ENCODE data around the gene HPCAL1. TPM values are rescaled to one million over a fixed set of nuclear protein-coding genes. Genes with fewer than 3 reads are reported as not detected.
A peak's percentile ranks its signal among the peaks of the same experiment; 100 is the strongest.
"Not testable (repeated sequence)": the region's sequence is repeated elsewhere in the genome, so short reads cannot be mapped to it uniquely, and the experiment has no call there.

The HPCAL1 gene
- total and polyA plus RNA-seq, 8 donors = 14.0 to 571 (median 85.4) TPM

DNA sequence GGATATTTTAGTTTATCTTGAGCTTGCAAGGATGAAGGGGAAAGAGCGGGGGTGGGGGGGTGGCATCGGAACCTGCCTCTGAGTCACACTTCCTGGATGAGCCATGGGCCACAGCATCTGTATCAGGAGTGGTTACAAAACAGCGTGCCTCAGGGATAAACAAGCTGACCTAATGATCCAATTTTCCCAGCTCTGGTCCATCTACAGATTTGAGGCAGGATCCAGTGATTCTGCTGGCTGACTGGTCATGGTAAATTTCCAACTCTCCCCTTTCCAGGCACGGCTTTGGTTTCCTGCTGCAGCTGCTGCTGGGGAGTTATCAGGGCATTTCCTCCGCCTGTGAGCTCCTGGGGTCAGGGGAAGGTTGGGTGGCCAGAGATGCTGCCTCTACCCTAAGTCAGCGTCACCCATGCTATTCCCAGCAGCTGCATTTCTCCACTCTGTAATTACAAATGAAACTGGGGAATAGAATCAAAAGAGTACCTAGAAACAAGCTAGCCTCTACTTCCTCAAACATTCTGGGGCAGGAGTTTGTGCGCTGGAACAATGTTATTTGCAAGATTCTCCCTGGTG is 4.7 kb upstream of the HPCAL1 start:
- Histone ChIP-seq H3K4me3 (no peak overlapping the region), H3K9me3 (peaks cover 0 to 6% (median 4%) of the 10 kb centered on the region in 4 donors), H3K36me3 (no peaks in the 10 kb centered on the region), H3K27ac (peak overlapping the region in 4 of 5 donors; percentile 46 to 69 (median 58)), H3K4me1 (peaks cover 7 to 25% (median 14%) of the 10 kb centered on the region in 4 donors), H3K27me3 (no peaks in the 10 kb centered on the region)
- intact Hi-C loops (cut with DNase I; ENCODE audit: low total_unique reads) = loop anchor here (10.0 kb wide), 1 partner anchor 163 kb away; no protein-coding TSS in a partner anchor
- 45 to 57% (median 51%) methylated on average over 7 of the region's 7 CpGs for WGBS, 5 donors
- TF ChIP-seq EP300 (IDR thresholded peaks at IDR 0.05) = no peak
- TF ChIP-seq POLR2AphosphoS5 (IDR thresholded peaks at IDR 0.05) = peak in 2 of 3 donors; percentile 13 to 59
- DNase-seq = peak; percentile 47 to 48

DNA sequence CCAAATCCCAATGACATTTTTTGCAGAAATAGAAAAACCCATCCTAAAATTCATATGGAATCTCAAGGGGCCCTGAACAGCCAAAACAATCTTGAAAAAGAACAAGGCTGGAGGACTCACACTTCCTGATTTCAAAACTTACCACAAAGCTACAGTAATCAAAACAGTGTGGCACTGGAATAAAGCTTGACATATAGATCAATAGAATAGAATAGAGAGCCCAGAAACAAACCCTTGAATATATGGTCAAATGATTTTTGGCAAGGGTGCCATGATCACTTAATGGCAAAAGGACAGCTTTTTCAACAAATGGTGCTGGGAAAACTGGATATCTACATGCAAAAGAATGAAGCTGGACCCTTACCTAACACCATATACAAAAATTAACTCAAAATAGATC is 3.9 kb upstream of the HPCAL1 start:
- not testable (repeated sequence) for DNase-seq, H3K4me3 ChIP-seq, H3K9me3 ChIP-seq, H3K36me3 ChIP-seq, H3K27me3 ChIP-seq
- Histone ChIP-seq H3K4me1 (peaks cover 7 to 25% (median 17%) of the 10 kb centered on the region in 4 donors), H3K27ac (peak overlapping the region in 3 of 5 donors; percentile 49 to 69 (median 66))
- intact Hi-C loops (cut with DNase I; ENCODE audit: low total_unique reads) = loop anchor here (10.0 kb wide), 1 partner anchor 164 kb away; no protein-coding TSS in a partner anchor

DNA sequence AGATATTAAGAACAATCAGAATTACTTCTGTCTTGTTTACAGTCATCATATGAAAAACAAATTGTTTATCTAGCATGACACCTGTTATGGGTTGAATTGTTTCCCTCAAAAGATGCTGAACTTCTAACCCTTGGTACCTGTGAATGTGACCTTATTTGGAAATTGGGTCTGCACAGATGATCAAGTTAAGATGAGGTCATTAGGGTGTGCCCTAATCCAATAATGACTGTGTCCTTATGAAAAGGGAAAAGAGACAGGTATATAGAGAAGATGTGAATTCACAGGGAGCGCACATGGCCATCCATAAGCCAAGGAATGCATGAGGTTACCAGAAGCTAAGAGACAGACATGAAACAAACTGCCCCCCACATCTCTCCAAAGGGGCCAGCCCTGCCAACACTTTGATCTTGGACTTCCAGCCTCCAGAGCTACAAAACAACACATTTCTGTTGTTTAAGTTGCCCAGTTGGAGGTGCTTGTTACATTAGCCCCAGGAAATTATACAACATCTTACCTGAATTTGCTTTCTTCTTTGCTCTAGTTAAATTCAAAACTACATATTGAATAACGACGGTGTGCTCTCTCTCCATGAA is 2.3 kb upstream of the HPCAL1 start:
- Histone ChIP-seq H3K4me1 (peaks cover 21 to 40% (median 32%) of the 10 kb centered on the region in 4 donors), H3K4me3 (no peak overlapping the region), H3K27me3 (no peaks in the 10 kb centered on the region), H3K9me3 (no peaks in the 10 kb centered on the region), H3K27ac (no peak overlapping the region), H3K36me3 (no peaks in the 10 kb centered on the region)
- 63 to 86% (median 78%) methylated on average over 3 of the region's 3 CpGs for WGBS, 5 donors
- intact Hi-C loops (cut with DNase I; ENCODE audit: low total_unique reads) = no loop called here
- TF ChIP-seq, protein P1, sequence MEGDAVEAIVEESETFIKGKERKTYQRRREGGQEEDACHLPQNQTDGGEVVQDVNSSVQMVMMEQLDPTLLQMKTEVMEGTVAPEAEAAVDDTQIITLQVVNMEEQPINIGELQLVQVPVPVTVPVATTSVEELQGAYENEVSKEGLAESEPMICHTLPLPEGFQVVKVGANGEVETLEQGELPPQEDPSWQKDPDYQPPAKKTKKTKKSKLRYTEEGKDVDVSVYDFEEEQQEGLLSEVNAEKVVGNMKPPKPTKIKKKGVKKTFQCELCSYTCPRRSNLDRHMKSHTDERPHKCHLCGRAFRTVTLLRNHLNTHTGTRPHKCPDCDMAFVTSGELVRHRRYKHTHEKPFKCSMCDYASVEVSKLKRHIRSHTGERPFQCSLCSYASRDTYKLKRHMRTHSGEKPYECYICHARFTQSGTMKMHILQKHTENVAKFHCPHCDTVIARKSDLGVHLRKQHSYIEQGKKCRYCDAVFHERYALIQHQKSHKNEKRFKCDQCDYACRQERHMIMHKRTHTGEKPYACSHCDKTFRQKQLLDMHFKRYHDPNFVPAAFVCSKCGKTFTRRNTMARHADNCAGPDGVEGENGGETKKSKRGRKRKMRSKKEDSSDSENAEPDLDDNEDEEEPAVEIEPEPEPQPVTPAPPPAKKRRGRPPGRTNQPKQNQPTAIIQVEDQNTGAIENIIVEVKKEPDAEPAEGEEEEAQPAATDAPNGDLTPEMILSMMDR (IDR thresholded peaks at IDR 0.05) = no peak
- TF ChIP-seq POLR2A (IDR thresholded peaks at IDR 0.05) (no peak), POLR2AphosphoS5 (IDR thresholded peaks at IDR 0.05) (no peak), EP300 (IDR thresholded peaks at IDR 0.05) (no peak)
- DNase-seq = no peak

DNA sequence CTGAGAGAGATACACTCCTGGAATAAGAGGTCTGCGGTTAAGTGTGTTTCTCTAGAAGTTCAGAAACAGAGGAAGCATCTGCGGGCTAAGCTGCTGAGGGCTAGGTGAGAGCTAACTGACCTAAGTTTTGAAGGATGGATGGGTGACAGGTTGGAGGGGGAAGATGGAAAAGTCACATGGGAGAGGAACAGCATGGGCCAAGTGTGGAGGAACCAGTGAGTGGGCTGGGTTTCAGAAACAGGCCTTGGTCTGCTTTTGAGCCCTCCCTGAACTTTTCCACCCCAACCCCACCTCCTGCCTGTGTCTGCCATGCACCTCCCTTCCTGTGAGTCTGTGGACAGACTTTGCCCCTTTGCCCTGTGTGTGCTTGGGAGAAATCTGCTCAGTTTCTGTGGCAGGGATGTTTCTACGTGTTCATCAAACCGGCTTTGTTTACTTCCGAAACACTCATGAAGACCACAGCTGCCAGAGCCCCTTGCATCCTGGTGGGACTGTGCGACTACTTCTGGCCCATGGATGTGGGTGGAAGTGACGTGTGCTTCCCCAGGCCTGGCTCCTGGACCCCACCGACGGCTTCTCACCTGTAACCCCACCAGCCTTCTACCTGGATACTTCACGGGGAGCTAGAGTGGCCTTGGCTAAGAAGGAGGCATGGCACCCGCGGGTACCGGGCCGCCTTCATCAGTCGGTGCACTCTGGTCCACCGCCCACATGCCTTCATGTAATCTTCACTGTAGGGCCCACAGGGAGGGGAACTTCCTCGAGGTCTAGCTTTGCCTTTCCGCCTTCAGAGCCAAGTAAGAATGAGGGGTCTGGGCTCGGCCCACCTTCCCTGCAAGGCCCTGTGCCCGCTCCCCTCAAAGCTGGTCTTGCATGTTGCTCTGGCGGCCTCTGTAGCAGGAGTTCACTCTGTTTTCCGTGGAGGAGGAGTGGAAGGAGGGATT is 1.4 kb upstream of the HPCAL1 start:
- no peaks in the 10 kb centered on the region for H3K27me3 ChIP-seq
- intact Hi-C loops (cut with DNase I; ENCODE audit: low total_unique reads) = no loop called here
- WGBS, 5 donors = 68 to 83% (median 79%) methylated on average over 20 to 22 of the region's 22 CpGs
- H3K36me3 ChIP-seq = no peaks in the 10 kb centered on the region
- peak in 1 of 2 donors; percentile 51 for DNase-seq
- peak overlapping the region in 1 of 4 donors; percentile 95 for H3K4me3 ChIP-seq
- peaks cover 29 to 48% (median 40%) of the 10 kb centered on the region in 4 donors for H3K4me1 ChIP-seq
- peak overlapping the region in 4 of 5 donors; percentile 82 to 91 (median 88) for H3K27ac ChIP-seq
- TF ChIP-seq, protein P1 (IDR thresholded peaks at IDR 0.05) = no peak
- TF ChIP-seq POLR2A (IDR thresholded peaks at IDR 0.05) = no peak
- no peak for TF ChIP-seq EP300 (IDR thresholded peaks at IDR 0.05)
- TF ChIP-seq POLR2AphosphoS5 (IDR thresholded peaks at IDR 0.05) = no peak
- no peaks in the 10 kb centered on the region for H3K9me3 ChIP-seq

DNA sequence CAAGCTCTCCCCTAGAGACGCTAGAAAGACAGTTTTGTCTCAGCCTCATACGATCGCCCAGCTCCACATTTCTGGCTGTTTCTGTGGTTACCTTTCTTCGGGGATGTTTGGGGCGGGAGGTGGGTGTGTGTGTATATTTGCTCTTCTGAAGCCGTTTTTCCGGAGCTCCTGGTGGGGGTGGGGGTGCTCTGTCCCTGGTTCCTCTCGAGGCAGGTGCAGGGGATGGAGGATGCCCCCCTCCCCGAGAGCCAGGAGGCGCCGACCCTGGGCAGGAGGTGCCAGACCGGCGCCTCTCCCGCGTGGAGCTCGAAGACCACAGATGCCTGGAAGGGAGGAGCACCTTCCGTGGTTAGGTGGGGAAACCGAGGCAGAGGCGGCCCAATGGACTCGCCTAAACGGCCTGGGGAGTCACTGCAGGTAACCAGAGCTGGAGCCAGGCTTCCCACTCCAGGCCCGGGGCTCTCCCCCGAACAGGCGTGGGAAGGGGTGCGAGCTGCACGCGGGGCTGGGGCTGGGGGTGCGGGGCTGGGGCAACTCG is 694 bp upstream of the HPCAL1 start:
- Histone ChIP-seq H3K4me1 (peaks cover 32 to 56% (median 47%) of the 10 kb centered on the region in 4 donors), H3K27ac (peak overlapping the region; percentile 82 to 91 (median 89)), H3K27me3 (no peaks in the 10 kb centered on the region), H3K4me3 (peak overlapping the region; percentile 74 to 95 (median 83)), H3K9me3 (no peaks in the 10 kb centered on the region), H3K36me3 (no peaks in the 10 kb centered on the region)
- 12 to 35% (median 15%) methylated on average over 18 to 29 of the region's 29 CpGs for WGBS, 5 donors
- TF ChIP-seq, protein P1 (IDR thresholded peaks at IDR 0.05) = no peak
- TF ChIP-seq POLR2AphosphoS5 (IDR thresholded peaks at IDR 0.05) (no peak), EP300 (IDR thresholded peaks at IDR 0.05) (no peak), POLR2A (IDR thresholded peaks at IDR 0.05) (no peak)
- intact Hi-C loops (cut with DNase I; ENCODE audit: low total_unique reads) = no loop called here
- DNase-seq = peak in 1 of 2 donors; percentile 65
